ENCODE data around the gene RBM42.
A peak's percentile ranks its signal among the peaks of the same experiment; 100 is the strongest.

Gene RBM42

DNA sequence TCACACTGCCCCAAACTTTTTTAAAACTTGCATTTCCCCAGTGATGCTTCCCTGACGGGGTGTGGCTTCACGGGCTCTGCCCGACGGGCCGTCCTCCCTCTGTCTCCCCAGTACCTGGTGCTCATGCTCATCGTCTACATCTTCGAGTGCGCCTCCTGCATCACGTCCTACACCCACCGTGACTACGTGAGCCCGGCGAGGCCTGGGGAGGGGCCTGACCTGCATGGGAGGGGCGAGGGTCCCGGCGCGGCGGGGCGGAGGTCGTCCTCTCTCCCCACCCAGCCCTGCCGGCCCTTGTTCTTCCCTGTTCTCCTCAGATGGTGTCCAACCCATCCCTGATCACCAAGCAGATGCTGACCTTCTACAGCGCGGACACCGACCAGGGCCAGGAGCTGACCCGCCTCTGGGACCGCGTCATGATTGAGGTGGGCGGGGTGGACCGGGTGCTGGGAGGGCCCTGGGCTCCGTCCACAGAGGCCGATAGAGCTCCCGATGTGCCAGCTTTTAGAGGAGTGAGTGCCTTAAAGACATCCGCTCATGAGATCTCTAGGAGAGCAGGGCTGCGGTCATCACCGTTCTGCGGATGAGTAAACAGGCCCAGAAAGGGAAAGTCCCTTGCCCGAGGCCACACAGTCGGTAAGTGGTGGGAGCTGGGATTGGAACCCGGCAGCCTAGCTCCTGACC lies 44.4 kb downstream of the RBM42 start:
- Histone ChIP-seq H3K4me3 (peak overlapping the region; percentile 61), H3K27ac (no peak overlapping the region)
- no peak for DNase-seq (ENCODE audit: low spot score)
- TF ChIP-seq, protein P1, sequence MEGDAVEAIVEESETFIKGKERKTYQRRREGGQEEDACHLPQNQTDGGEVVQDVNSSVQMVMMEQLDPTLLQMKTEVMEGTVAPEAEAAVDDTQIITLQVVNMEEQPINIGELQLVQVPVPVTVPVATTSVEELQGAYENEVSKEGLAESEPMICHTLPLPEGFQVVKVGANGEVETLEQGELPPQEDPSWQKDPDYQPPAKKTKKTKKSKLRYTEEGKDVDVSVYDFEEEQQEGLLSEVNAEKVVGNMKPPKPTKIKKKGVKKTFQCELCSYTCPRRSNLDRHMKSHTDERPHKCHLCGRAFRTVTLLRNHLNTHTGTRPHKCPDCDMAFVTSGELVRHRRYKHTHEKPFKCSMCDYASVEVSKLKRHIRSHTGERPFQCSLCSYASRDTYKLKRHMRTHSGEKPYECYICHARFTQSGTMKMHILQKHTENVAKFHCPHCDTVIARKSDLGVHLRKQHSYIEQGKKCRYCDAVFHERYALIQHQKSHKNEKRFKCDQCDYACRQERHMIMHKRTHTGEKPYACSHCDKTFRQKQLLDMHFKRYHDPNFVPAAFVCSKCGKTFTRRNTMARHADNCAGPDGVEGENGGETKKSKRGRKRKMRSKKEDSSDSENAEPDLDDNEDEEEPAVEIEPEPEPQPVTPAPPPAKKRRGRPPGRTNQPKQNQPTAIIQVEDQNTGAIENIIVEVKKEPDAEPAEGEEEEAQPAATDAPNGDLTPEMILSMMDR (IDR thresholded peaks at IDR 0.05): no peak

DNA sequence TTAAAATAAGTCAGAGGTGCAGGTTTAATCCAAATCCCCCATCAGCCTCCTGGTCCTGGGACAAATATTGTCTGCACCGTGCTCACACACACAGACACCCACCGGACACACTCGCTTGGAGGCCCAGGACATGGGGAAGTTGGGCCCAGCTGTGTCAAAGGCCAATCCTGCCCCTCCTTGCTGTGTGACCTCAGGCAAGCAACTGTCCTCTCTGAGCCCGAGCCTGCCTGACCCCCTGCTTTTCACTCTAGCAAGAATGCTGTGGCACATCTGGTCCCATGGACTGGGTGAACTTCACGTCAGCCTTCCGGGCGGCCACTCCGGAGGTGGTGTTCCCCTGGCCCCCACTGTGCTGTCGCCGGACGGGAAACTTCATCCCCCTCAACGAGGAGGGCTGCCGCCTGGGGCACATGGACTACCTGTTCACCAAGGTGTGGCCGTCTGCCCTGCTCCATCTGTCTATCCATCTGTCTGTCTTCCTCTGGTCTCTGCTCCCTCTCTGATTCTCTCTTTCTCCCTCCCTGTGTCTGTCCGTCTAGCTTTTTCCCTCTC lies 46.8 kb downstream of the RBM42 start:
- H3K27ac ChIP-seq: no peak overlapping the region
- TF ChIP-seq, protein P1 (IDR thresholded peaks at IDR 0.05): no peak
- DNase-seq (ENCODE audit: low spot score): no peak
- no peak overlapping the region for H3K4me3 ChIP-seq
